GM18909 (cell line): ENCODE measurements around the gene TAF11L11.
"Not testable (repeated sequence)": the region's sequence is repeated elsewhere in the genome, so short reads cannot be mapped to it uniquely, and the experiment has no call there.

Experiments used
- ATAC-seq: cut with Tn5 transposase; IDR thresholded peaks from one replicate; pipeline ENCODE4 v1.9.1; 2021; ENCODE audit warnings: mild to moderate bottlenecking; ENCODE audit not compliant: unreplicated experiment, poor library complexity

Gene TAF11L11

DNA sequence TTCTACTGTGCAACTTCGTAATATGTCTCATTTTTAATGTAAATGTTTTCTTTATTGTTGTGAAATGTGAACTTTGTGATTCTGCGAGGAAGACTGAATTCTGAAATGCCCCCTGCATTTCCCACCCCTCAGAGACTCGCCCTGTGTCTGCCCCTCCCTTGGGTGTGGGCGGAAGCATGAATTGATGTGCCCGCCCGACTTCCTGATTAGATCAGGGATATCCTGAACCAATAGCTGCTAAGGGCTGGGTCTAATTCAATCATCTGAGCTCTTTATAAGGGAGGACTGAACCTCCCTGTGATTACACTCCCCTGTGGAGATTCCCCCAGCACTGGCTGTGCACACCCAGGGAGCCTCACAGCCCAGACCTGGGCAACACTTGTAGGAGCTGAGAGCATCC is at the start of gene TAF11L11:
TSS of gene TAF11L11 (plus strand) at position 304 of the 400 bp plus-strand sequence.
- ATAC-seq, result not testable (repeated sequence)

GRCh38 chr5:17585658-17586057 is 18.3 kb upstream of the TAF11L11 start, which contains the start of gene TAF11L7:
Gene TAF11L7 (minus strand): TSS chr5:17585758.
- not testable (repeated sequence) for ATAC-seq

GRCh38 chr5:17590860-17591259 is 13.1 kb upstream of the TAF11L11 start, which contains the start of gene TAF11L8:
Gene TAF11L8 (minus strand): TSS chr5:17590960.
- not testable (repeated sequence) for ATAC-seq

GRCh38 chr5:17594255-17594654 is 9.7 kb upstream of the TAF11L11 start, which contains the start of gene TAF11L9:
Gene TAF11L9 (minus strand): TSS chr5:17594394.
- not testable (repeated sequence) for ATAC-seq

DNA sequence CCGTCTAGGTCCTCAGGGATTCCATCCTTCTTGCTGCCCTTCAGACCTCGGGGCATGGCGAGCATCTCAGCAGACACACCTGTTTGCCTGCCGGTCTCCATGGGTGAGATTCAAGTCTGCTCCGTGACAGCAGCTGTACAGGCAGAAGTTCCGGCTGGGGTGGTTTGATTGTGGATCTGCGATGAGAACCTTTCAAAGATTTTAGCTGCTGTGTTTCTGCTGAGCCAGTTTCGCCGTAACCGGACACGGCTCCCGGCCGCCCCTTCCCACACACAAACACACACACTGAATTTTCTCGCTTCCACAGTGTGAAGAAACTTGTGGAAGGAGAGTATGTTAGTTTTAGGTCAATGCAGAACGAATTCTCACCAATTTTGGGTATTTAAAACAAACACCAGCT is 6.3 kb upstream of the TAF11L11 start, which contains the start of gene TAF11L10:
TSS of gene TAF11L10 (minus strand) at position 101 of the 400 bp plus-strand sequence.
- ATAC-seq, result not testable (repeated sequence)

GRCh38 chr5:17604951-17605350 is 968 bp downstream of the TAF11L11 start:
- ATAC-seq, result no peak

DNA sequence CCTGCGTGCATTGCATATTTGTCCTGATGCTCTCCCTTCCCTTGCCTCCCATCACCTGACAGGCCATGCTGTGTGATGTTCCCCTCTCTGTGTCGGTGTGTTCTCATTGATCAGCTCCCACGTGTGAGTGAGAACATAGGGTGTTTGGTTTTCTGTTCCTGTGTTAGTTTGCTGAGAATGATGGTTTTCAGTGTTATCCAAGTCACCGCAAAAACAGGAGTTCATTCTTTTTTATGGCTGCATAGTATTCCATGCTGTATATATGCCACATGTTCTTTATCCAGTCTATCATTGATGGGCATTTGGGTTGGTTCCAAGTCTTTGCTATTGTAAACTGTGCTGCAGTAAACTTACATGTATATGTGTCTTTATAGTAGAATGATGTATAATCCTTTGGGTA is 3.5 kb downstream of the TAF11L11 start:
- ATAC-seq, result not testable (repeated sequence)

DNA sequence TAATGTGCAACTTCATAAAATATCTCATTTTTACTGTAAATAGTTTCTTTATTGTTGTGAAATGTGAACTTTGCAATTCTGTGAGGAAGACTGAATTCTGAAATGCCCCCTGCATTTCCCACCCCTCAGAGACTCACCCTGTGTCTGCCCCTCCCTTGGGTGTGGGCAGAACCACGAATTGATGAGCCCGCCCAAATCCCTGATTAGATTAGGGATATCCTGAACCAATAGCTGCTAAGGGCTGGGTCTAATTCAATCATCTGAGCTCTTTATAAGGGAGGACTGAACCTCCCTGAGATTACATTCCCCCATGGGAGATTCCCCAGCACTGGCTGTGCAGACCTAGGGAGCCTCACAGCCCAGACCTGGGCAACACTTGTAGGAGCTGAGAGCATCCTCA is 6.1 kb downstream of the TAF11L11 start, which contains the start of gene TAF11L12:
TSS of gene TAF11L12 (plus strand) at position 301 of the 400 bp plus-strand sequence.
- ATAC-seq, result not testable (repeated sequence)

GRCh38 chr5:17614872-17615605 is 11.1 kb downstream of the TAF11L11 start:
- no peak for ATAC-seq

- no peak for ATAC-seq
These were observed 15.4 kb downstream of the TAF11L11 start for GRCh38 chr5:17619354-17619753.

- ATAC-seq, result no peak
These were observed 16.6 kb downstream of the TAF11L11 start for GRCh38 chr5:17620627-17621026.

GRCh38 chr5:17625686-17626085 is 21.7 kb downstream of the TAF11L11 start:
- no peak for ATAC-seq

- not testable (repeated sequence) for ATAC-seq
These were observed 27.8 kb downstream of the TAF11L11 start, which contains the start of gene TAF11L13 for GRCh38 chr5:17631788-17632187. Gene TAF11L13 (plus strand): TSS chr5:17632088.

- no peak for ATAC-seq
These were observed 30.2 kb downstream of the TAF11L11 start, which contains the start of gene TAF11L14 for GRCh38 chr5:17634160-17634559. Gene TAF11L14 (plus strand): TSS chr5:17634460.

GRCh38 chr5:17649232-17649631 is 45.2 kb downstream of the TAF11L11 start:
- ATAC-seq, result not testable (repeated sequence)

- ATAC-seq, result not testable (repeated sequence)
These were observed 51.3 kb downstream of the TAF11L11 start for GRCh38 chr5:17655201-17655759.
